HepG2 (cell line): Measurements from ENCODE around the gene ESPNL. TPM values are rescaled to one million over a fixed set of nuclear protein-coding genes. Genes with fewer than 3 reads are reported as not detected.

Source experiments
- ARNTL ChIP-seq: sonication (generic); formaldehyde crosslinking; IDR thresholded peaks from 2 replicates; pipeline ENCODE4 v1.4.0; 2020; ENCODE audit warnings: mild to moderate bottlenecking, missing genetic modification reagents
- BORCS8-MEF2B ChIP-seq: sonication (generic); formaldehyde crosslinking; IDR thresholded peaks from 2 replicates; pipeline ENCODE4 v1.8.0; 2022; ENCODE audit warnings: mild to moderate bottlenecking, missing genetic modification reagents
- ETV6 ChIP-seq: sonication (generic); formaldehyde crosslinking; conservative IDR thresholded peaks from 2 replicates; pipeline ENCODE4 v1.4.0; 2020; ENCODE audit warnings: missing genetic modification reagents
- EZH2 ChIP-seq: conservative IDR thresholded peaks from 2 replicates; pipeline ENCODE4 v1.6.1; 2012; ENCODE audit warnings: mild to moderate bottlenecking, low read depth, low read length, moderate library complexity
- FOXK1 ChIP-seq: sonication (generic); formaldehyde crosslinking; IDR thresholded peaks from 2 replicates; pipeline ENCODE4 v1.4.0; 2020; ENCODE audit warnings: low read depth, missing genetic modification reagents, borderline replicate concordance
- KDM4B ChIP-seq: sonication (generic); formaldehyde crosslinking; IDR thresholded peaks from 2 replicates; pipeline ENCODE4 v1.4.0; 2020; ENCODE audit warnings: missing genetic modification reagents
- NFE2L1 ChIP-seq: sonication (generic); formaldehyde crosslinking; IDR thresholded peaks from 2 replicates; pipeline ENCODE4 v1.4.0; 2020; ENCODE audit warnings: missing genetic modification reagents, mild to moderate bottlenecking, borderline replicate concordance
- NKX3-1 ChIP-seq: sonication (generic); formaldehyde crosslinking; IDR thresholded peaks from 2 replicates; pipeline ENCODE4 v1.5.0; 2020; ENCODE audit warnings: missing genetic modification reagents
- SMAD3 ChIP-seq: sonication (generic); formaldehyde crosslinking; IDR thresholded peaks from 2 replicates; pipeline ENCODE4 v1.4.0; 2020; ENCODE audit warnings: missing genetic modification reagents
- SP4 ChIP-seq: sonication (generic); formaldehyde crosslinking; IDR thresholded peaks from 2 replicates; pipeline ENCODE4 v1.8.1; 2023; ENCODE audit warnings: mild to moderate bottlenecking, missing genetic modification reagents
- SRSF1 ChIP-seq: fragments of 200-400 bp; formaldehyde crosslinking; optimal IDR thresholded peaks from 2 replicates; pipeline ENCODE3; 2017; ENCODE audit warnings: mild to moderate bottlenecking, low read depth, low read length, moderate library complexity
- TBP ChIP-seq: sonication (generic); formaldehyde crosslinking; IDR thresholded peaks from 2 replicates; pipeline ENCODE4 v1.5.0; 2020; ENCODE audit warnings: missing genetic modification reagents
- TSC22D2 ChIP-seq: sonication (generic); formaldehyde crosslinking; IDR thresholded peaks from 2 replicates; pipeline ENCODE4 v1.5.1; 2020; ENCODE audit warnings: missing genetic modification reagents, mild to moderate bottlenecking, borderline replicate concordance
- U2AF2 ChIP-seq: fragments of 200-400 bp; formaldehyde crosslinking; IDR thresholded peaks from 2 replicates; pipeline ENCODE4 v1.6.1; 2017; ENCODE audit warnings: low read depth, mild to moderate bottlenecking, low read length
- XRCC5 ChIP-seq: fragments of 200-400 bp; formaldehyde crosslinking; optimal IDR thresholded peaks from 2 replicates; pipeline ENCODE3; 2017; ENCODE audit warnings: mild to moderate bottlenecking, low read length
- ZNF33A ChIP-seq: sonication (generic); formaldehyde crosslinking; IDR thresholded peaks from 2 replicates; pipeline ENCODE4 v1.5.1; 2020; ENCODE audit warnings: missing genetic modification reagents, mild to moderate bottlenecking, moderate library complexity, borderline replicate concordance
- ZNF609 ChIP-seq: sonication (generic); formaldehyde crosslinking; IDR thresholded peaks from 2 replicates; pipeline ENCODE4 v1.4.0; 2020; ENCODE audit warnings: mild to moderate bottlenecking, missing genetic modification reagents, borderline replicate concordance
- ZNF724P ChIP-seq: sonication (generic); formaldehyde crosslinking; IDR thresholded peaks from 2 replicates; pipeline ENCODE4 v1.8.0; 2022; ENCODE audit warnings: missing genetic modification reagents, borderline replicate concordance
- ZNF737 ChIP-seq: sonication (generic); formaldehyde crosslinking; IDR thresholded peaks from 2 replicates; pipeline ENCODE4 v1.5.0; 2020; ENCODE audit warnings: missing genetic modification reagents, mild to moderate bottlenecking, borderline replicate concordance
- polyA plus RNA-seq, 8 experiments: library from polyadenylated mRNA; depleted of rRNA in 3 of 8; stranded (reverse) in 7 of 8; unstranded in 1 of 8; fragments of >200 nt; fragmentation: Illumina TruSeq in 4 of 8; extraction: Trizol in 4 of 8; gene quantifications; 2 replicates each; pipeline versions ENCODE4 v1.2.1 to v1.2.3, GENCODE V29; 2011 to 2016; ENCODE audit warnings: low read depth in 4 of 8, missing spikeins in 1 of 8, mixed read lengths in 1 of 8; ENCODE audit not compliant: insufficient read depth in 1 of 8
- total RNA-seq, 5 experiments: library from RNA; depleted of rRNA; stranded (reverse); fragments of >200 nt; fragmentation: Illumina TruSeq; extraction: Trizol; gene quantifications; 2 replicates each; pipeline ENCODE4 v1.2.3, GENCODE V29; 2016; ENCODE audit warnings: low read depth in 1 of 5
- TF ChIP-seq, protein P1 (sequence below): sonication (generic); formaldehyde crosslinking; IDR thresholded peaks from 2 replicates; pipeline ENCODE4 v1.5.0; 2020; ENCODE audit warnings: missing genetic modification reagents
- TF ChIP-seq, protein P2 (sequence below): IDR thresholded peaks from 2 replicates; pipeline ENCODE4 v1.6.1; 2016; ENCODE audit warnings: missing compliant biosample characterization, missing genetic modification reagents, borderline replicate concordance

Gene ESPNL
- total and polyA plus RNA-seq, 2 of the 13 experiments (the other 11 are each of a cell fraction or from before 2014, with no cell fraction given): 0.45 to 0.80 TPM

GRCh38 chr2:238107525-238108422 is 7.6 kb downstream of the ESPNL start (continued):
- TF ChIP-seq FOXK1 (CRISPR knock-in tag) (0 out of 2 replicates have a peak, but pooled peaks have one; percentile 31), NKX3-1 (CRISPR knock-in tag) (peak; percentile 42; the same call in 1 of the 2 replicates), EZH2 (no peak), SP4 (CRISPR knock-in tag) (peak; percentile 31; the same call in 1 of the 2 replicates), ZNF33A (CRISPR knock-in tag) (no peak), ARNTL (CRISPR knock-in tag) (peak; percentile 79), KDM4B (CRISPR knock-in tag) (0 out of 2 replicates have a peak, but pooled peaks have one; percentile 42), ZNF609 (CRISPR knock-in tag) (no peak), TSC22D2 (CRISPR knock-in tag) (peak; percentile 85; the same call in 1 of the 2 replicates), XRCC5 (peak; percentile 32), U2AF2 (no peak), NFE2L1 (CRISPR knock-in tag) (no peak), SRSF1 (no peak), TBP (CRISPR knock-in tag) (no peak), ETV6 (0 out of 2 replicates have a peak, but pooled peaks have one; percentile 11), SMAD3 (CRISPR knock-in tag) (0 out of 2 replicates have a peak, but pooled peaks have one; percentile 26), BORCS8-MEF2B (CRISPR knock-in tag) (no peak; the same call in 1 of the 2 replicates), ZNF737 (CRISPR knock-in tag) (peak; percentile 94; the same call in 1 of the 2 replicates), ZNF724P (CRISPR knock-in tag) (0 out of 2 replicates have a peak, but pooled peaks have one; percentile 47)
- TF ChIP-seq, protein P1, sequence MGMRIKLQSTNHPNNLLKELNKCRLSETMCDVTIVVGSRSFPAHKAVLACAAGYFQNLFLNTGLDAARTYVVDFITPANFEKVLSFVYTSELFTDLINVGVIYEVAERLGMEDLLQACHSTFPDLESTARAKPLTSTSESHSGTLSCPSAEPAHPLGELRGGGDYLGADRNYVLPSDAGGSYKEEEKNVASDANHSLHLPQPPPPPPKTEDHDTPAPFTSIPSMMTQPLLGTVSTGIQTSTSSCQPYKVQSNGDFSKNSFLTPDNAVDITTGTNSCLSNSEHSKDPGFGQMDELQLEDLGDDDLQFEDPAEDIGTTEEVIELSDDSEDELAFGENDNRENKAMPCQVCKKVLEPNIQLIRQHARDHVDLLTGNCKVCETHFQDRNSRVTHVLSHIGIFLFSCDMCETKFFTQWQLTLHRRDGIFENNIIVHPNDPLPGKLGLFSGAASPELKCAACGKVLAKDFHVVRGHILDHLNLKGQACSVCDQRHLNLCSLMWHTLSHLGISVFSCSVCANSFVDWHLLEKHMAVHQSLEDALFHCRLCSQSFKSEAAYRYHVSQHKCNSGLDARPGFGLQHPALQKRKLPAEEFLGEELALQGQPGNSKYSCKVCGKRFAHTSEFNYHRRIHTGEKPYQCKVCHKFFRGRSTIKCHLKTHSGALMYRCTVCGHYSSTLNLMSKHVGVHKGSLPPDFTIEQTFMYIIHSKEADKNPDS (CRISPR knock-in tag): no peak
- TF ChIP-seq, protein P2, sequence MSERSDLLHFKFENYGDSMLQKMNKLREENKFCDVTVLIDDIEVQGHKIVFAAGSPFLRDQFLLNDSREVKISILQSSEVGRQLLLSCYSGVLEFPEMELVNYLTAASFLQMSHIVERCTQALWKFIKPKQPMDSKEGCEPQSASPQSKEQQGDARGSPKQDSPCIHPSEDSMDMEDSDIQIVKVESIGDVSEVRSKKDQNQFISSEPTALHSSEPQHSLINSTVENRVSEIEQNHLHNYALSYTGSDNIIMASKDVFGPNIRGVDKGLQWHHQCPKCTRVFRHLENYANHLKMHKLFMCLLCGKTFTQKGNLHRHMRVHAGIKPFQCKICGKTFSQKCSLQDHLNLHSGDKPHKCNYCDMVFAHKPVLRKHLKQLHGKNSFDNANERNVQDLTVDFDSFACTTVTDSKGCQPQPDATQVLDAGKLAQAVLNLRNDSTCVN: no peak
